ENCODE data around the gene USP21.
A peak's percentile ranks its signal among the peaks of the same experiment; 100 is the strongest.

Gene USP21

GRCh38 chr1:161185282-161185682 lies 26.0 kb downstream of the USP21 start:
- Mint-ChIP-seq H3K27ac (peak overlapping the region; percentile 92), H3K27me3 (no peaks in the 10 kb centered on the region), H3K9me3 (no peaks in the 10 kb centered on the region), H3K36me3 (ENCODE audit: low read depth) (no peaks in the 10 kb centered on the region), H3K4me3 (peak overlapping the region; percentile 10), H3K4me1 (ENCODE audit: low read depth) (peaks cover 78% of the 10 kb centered on the region)
- intact Hi-C loops (cut with micrococcal nuclease), result no loop called here

- Mint-ChIP-seq H3K4me3 (no peak overlapping the region), H3K27ac (peak overlapping the region; percentile 92), H3K27me3 (no peaks in the 10 kb centered on the region), H3K36me3 (ENCODE audit: low read depth) (no peaks in the 10 kb centered on the region), H3K9me3 (no peaks in the 10 kb centered on the region), H3K4me1 (ENCODE audit: low read depth) (peaks cover 72% of the 10 kb centered on the region)
- intact Hi-C loops (cut with micrococcal nuclease), result no loop called here
Observed at GRCh38 chr1:161185732-161186311, 26.5 kb downstream of the USP21 start.

GRCh38 chr1:161187311-161187710 lies 28.0 kb downstream of the USP21 start:
- intact Hi-C loops (cut with micrococcal nuclease), result no loop called here
- no peak overlapping the region for H3K4me3 Mint-ChIP-seq
- peaks cover 73% of the 10 kb centered on the region for H3K4me1 Mint-ChIP-seq (ENCODE audit: low read depth)
- peak overlapping the region; percentile 92 for H3K27ac Mint-ChIP-seq
- no peaks in the 10 kb centered on the region for H3K36me3 Mint-ChIP-seq (ENCODE audit: low read depth)
- H3K27me3 Mint-ChIP-seq, result no peaks in the 10 kb centered on the region
- H3K9me3 Mint-ChIP-seq, result no peaks in the 10 kb centered on the region

- intact Hi-C loops (cut with micrococcal nuclease), result no loop called here
- H3K4me1 Mint-ChIP-seq (ENCODE audit: low read depth), result peaks cover 74% of the 10 kb centered on the region
- no peaks in the 10 kb centered on the region for H3K36me3 Mint-ChIP-seq (ENCODE audit: low read depth)
- H3K27me3 Mint-ChIP-seq, result no peaks in the 10 kb centered on the region
- no peaks in the 10 kb centered on the region for H3K9me3 Mint-ChIP-seq
- H3K4me3 Mint-ChIP-seq, result no peak overlapping the region
- no peak overlapping the region for H3K27ac Mint-ChIP-seq
Observed at GRCh38 chr1:161188381-161188780, 29.1 kb downstream of the USP21 start.

- Mint-ChIP-seq H3K36me3 (ENCODE audit: low read depth) (no peaks in the 10 kb centered on the region), H3K4me3 (no peak overlapping the region), H3K9me3 (no peaks in the 10 kb centered on the region), H3K27ac (no peak overlapping the region), H3K4me1 (ENCODE audit: low read depth) (peaks cover 75% of the 10 kb centered on the region), H3K27me3 (no peaks in the 10 kb centered on the region)
- intact Hi-C loops (cut with micrococcal nuclease), result no loop called here
Observed at GRCh38 chr1:161189036-161189435, 29.7 kb downstream of the USP21 start.

- intact Hi-C loops (cut with micrococcal nuclease), result no loop called here
- H3K9me3 Mint-ChIP-seq, result no peaks in the 10 kb centered on the region
- H3K4me3 Mint-ChIP-seq, result no peak overlapping the region
- H3K36me3 Mint-ChIP-seq (ENCODE audit: low read depth), result no peaks in the 10 kb centered on the region
- H3K27me3 Mint-ChIP-seq, result no peaks in the 10 kb centered on the region
- peak overlapping the region; percentile 58 for H3K27ac Mint-ChIP-seq
- peaks cover 75% of the 10 kb centered on the region for H3K4me1 Mint-ChIP-seq (ENCODE audit: low read depth)
Observed at GRCh38 chr1:161190962-161191521, 31.7 kb downstream of the USP21 start.

- Mint-ChIP-seq H3K9me3 (no peaks in the 10 kb centered on the region), H3K4me1 (ENCODE audit: low read depth) (peaks cover 70% of the 10 kb centered on the region), H3K4me3 (no peak overlapping the region), H3K36me3 (ENCODE audit: low read depth) (no peaks in the 10 kb centered on the region), H3K27me3 (no peaks in the 10 kb centered on the region), H3K27ac (peak overlapping the region; percentile 58)
- intact Hi-C loops (cut with micrococcal nuclease), result loop anchor here (1.0 kb wide), 1 partner anchor 33 kb away; no protein-coding TSS in a partner anchor
Observed at GRCh38 chr1:161191971-161192370, 32.7 kb downstream of the USP21 start.

- no peaks in the 10 kb centered on the region for H3K9me3 Mint-ChIP-seq
- H3K4me3 Mint-ChIP-seq, result no peak overlapping the region
- H3K27me3 Mint-ChIP-seq, result peaks cover 2% of the 10 kb centered on the region
- intact Hi-C loops (cut with micrococcal nuclease), result loop anchor here (1.0 kb wide), 1 partner anchor 33 kb away; no protein-coding TSS in a partner anchor
- H3K4me1 Mint-ChIP-seq (ENCODE audit: low read depth), result peaks cover 70% of the 10 kb centered on the region
- H3K27ac Mint-ChIP-seq, result peak overlapping the region; percentile 77
- H3K36me3 Mint-ChIP-seq (ENCODE audit: low read depth), result no peaks in the 10 kb centered on the region
Observed at GRCh38 chr1:161192476-161193465, 33.5 kb downstream of the USP21 start.

- H3K4me1 Mint-ChIP-seq (ENCODE audit: low read depth), result peaks cover 72% of the 10 kb centered on the region
- intact Hi-C loops (cut with micrococcal nuclease), result no loop called here
- H3K4me3 Mint-ChIP-seq, result no peak overlapping the region
- H3K36me3 Mint-ChIP-seq (ENCODE audit: low read depth), result no peaks in the 10 kb centered on the region
- no peaks in the 10 kb centered on the region for H3K9me3 Mint-ChIP-seq
- peak overlapping the region; percentile 77 for H3K27ac Mint-ChIP-seq
- peaks cover 2% of the 10 kb centered on the region for H3K27me3 Mint-ChIP-seq
Observed at GRCh38 chr1:161193561-161194235, 34.4 kb downstream of the USP21 start.

GRCh38 chr1:161195171-161195570 lies 35.9 kb downstream of the USP21 start:
- H3K27ac Mint-ChIP-seq, result peak overlapping the region; percentile 55
- peaks cover 86% of the 10 kb centered on the region for H3K4me1 Mint-ChIP-seq (ENCODE audit: low read depth)
- H3K9me3 Mint-ChIP-seq, result no peaks in the 10 kb centered on the region
- H3K27me3 Mint-ChIP-seq, result peaks cover 4% of the 10 kb centered on the region
- H3K4me3 Mint-ChIP-seq, result no peak overlapping the region
- intact Hi-C loops (cut with micrococcal nuclease), result no loop called here
- H3K36me3 Mint-ChIP-seq (ENCODE audit: low read depth), result no peaks in the 10 kb centered on the region

- Mint-ChIP-seq H3K27ac (peak overlapping the region; percentile 56), H3K36me3 (ENCODE audit: low read depth) (no peaks in the 10 kb centered on the region), H3K9me3 (no peaks in the 10 kb centered on the region), H3K27me3 (peaks cover 4% of the 10 kb centered on the region), H3K4me1 (ENCODE audit: low read depth) (peaks cover 94% of the 10 kb centered on the region), H3K4me3 (no peak overlapping the region)
- intact Hi-C loops (cut with micrococcal nuclease), result no loop called here
Observed at GRCh38 chr1:161196111-161196510, 36.8 kb downstream of the USP21 start.

GRCh38 chr1:161196521-161197451 lies 37.5 kb downstream of the USP21 start:
- Mint-ChIP-seq H3K27me3 (peaks cover 4% of the 10 kb centered on the region), H3K36me3 (ENCODE audit: low read depth) (no peaks in the 10 kb centered on the region), H3K9me3 (no peaks in the 10 kb centered on the region), H3K27ac (peak overlapping the region; percentile 56), H3K4me1 (ENCODE audit: low read depth) (peaks cover 94% of the 10 kb centered on the region), H3K4me3 (no peak overlapping the region)
- intact Hi-C loops (cut with micrococcal nuclease), result no loop called here
